GM18867 (cell line): ENCODE results near the gene IPO5.
"Not testable (repeated sequence)": the region's sequence is repeated elsewhere in the genome, so short reads cannot be mapped to it uniquely, and the experiment has no call there.

ENCODE experiments used
- ATAC-seq: cut with Tn5 transposase; IDR thresholded peaks from one replicate; pipeline ENCODE4 v1.9.1; 2021; ENCODE audit warnings: mild to moderate bottlenecking, moderate library complexity; ENCODE audit not compliant: unreplicated experiment

The IPO5 gene

DNA sequence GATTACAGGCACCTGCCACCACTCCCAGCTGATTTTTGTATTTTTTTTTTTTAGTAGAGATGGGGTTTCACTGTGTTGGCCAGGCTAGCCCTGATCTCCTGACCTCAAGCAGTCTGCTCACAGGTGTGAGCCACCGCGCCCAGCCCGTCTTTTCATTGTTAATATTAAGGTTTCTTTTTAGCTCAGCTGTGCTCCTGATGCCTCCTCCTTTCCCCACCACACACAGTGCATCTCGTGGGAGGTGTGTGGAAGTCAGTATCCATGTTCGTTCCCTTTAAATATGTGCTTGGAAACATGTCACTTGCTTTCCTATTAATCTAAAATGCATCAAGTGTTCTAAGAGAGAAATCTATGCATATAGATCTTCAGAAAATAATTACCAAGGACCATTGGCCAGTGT, 53.5 kb downstream of the IPO5 start:
- ATAC-seq, result no peak

- ATAC-seq, result no peak
Observed at GRCh38 chr13:98013241-98013640, 59.8 kb downstream of the IPO5 start.

- ATAC-seq, result no peak
Observed at GRCh38 chr13:98014766-98015165, 61.3 kb downstream of the IPO5 start.

- no peak for ATAC-seq
Observed at GRCh38 chr13:98018293-98018692, 64.8 kb downstream of the IPO5 start.

DNA sequence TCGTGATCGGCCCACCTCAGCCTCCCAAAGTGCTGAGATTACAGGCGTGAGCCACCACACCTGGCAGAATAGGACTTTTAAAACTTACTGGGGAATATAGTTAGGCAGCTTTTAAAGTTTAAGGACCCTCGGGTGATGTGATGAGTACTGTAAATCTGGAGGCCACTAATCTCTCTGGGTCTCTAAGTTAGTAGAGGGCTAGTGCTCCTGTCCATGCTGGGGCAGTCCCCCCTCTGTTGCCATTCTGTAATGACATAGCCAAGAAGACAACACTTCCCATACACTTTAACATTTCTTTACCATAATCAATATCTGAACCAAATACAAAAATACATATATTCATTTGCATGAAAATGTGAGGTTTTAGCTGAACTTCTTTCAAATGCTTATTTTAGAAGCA, 65.7 kb downstream of the IPO5 start:
- ATAC-seq, result no peak

DNA sequence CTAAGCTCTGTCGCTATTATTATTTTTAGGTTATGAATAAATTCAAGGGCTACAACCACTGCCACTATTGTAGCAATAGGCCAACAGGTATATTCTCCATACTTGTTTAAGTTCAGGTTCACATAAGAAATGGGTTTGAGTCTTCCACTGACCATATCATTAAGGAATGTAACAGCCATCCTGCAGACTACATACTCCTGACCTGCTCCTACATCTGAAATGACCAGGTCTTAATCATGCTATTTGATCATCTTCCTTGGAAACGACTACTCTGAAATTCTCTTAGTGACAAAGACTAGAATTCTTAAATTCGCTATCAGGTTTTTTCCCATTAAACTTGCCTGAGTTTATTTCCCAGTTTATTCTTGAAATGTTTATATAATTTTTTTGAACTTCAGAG, 66.8 kb downstream of the IPO5 start:
- no peak for ATAC-seq

DNA sequence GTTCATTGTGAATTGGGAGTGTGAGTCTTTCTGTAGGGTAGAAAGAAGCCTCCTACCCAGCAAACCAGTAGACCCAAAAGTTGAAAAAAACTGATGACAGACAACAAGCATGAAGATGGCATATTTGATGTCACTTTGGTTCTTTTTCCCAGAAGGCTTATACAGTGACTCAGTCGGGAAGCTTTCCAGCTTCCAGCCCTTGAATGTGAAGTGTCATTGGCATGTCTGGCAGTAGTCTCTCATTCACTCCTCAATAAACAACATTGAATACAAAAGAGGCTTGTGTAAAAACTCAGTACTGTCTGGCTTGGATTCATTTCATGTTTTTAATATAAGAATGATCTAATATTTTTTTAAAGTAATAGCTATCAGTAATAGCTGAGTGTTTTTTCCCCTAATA, 68.7 kb downstream of the IPO5 start:
- ATAC-seq, result no peak

DNA sequence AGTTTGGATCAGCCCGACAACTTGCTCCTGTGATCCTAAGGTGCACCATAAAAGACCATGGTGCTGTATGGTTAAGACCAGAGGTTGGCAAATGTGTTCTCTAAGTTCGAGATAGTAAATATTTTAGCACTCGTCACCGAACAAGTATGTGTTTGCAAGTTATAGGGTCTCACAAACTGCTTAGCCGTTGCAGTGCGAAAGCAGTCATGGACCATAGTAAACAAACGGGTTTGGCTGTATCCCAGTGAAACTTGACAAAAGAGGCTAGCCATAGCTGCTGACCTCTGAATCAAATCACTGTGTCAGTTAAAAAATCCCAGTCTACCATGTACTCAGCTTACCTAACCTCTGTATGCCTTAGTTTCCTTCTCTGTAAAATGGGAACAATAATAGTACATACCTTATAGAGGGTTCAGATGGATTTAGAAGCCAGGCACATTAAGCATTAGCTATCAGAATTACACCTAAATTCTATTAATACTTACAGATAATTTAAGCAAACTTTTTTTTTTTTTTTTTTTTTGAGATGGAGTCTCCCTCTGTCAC, 72.1 kb downstream of the IPO5 start:
- no peak for ATAC-seq

DNA sequence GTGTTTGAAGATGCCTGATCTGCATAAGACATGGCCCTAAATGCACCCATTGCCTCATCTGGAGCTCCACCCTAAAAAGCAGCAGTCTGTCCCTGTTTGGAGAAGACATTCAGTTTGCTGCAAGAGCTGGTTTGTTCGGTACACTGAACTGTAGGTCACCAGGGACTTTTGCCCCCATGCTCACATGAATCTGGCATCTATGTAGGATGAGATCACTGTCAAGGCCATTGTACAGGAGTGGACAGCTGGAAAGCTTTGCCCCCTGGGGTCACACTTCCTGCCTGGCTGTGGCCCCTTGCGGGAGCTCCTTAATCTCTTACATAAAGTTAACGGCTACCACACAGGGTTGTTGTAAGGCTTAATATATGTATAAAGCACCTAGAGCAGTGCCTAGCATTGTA, 73.0 kb downstream of the IPO5 start:
- ATAC-seq, result no peak

- ATAC-seq, result no peak
Observed at GRCh38 chr13:98032168-98032567, 78.7 kb downstream of the IPO5 start.

DNA sequence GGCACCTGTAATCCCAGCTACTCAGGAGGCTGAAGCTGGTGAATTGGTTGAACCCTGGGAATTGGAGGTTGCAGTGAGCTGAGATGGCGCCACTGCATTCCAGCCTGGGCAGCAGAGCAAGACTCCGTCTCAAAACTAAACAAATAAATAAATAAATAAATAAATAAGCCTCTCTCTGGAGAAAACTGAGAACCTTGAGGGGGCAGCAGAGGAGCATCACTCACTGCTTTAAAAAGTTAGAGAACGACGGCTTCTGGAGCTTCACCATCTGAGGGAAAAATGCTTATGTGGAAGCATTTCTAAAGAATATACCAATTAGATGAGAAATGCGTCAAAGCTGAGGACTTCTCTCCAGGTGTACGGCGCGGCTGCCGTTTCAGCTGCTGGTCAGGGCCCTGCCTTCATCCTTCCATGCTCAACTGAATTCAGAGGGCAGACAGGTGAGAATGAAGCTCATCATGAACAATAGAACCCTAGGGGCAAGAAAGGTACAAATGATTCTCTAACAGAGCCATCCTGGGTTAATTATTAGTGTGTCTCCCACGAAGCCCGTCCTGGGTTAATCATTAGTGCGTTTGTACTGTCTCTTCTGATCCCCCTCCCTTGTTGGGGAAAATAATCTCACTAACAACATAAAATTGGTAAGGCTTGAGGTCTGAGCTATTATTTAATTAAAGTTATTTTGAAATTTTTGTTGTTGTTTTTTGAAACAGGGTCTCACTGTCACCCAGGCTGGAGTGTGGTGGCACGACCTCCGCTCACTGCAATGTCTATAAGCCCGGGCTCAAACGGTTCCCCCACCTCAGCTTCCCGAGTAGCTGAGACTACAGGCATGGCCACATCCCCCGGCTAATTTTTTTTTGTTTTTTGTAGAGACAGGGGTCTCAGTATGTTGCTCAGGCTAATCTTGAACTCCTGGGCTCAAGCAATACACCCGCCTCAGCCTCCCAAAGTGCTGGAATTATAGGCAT, 80.1 kb downstream of the IPO5 start:
- ATAC-seq, result no peak

- ATAC-seq, result no peak
Observed at GRCh38 chr13:98035373-98035772, 81.9 kb downstream of the IPO5 start.

DNA sequence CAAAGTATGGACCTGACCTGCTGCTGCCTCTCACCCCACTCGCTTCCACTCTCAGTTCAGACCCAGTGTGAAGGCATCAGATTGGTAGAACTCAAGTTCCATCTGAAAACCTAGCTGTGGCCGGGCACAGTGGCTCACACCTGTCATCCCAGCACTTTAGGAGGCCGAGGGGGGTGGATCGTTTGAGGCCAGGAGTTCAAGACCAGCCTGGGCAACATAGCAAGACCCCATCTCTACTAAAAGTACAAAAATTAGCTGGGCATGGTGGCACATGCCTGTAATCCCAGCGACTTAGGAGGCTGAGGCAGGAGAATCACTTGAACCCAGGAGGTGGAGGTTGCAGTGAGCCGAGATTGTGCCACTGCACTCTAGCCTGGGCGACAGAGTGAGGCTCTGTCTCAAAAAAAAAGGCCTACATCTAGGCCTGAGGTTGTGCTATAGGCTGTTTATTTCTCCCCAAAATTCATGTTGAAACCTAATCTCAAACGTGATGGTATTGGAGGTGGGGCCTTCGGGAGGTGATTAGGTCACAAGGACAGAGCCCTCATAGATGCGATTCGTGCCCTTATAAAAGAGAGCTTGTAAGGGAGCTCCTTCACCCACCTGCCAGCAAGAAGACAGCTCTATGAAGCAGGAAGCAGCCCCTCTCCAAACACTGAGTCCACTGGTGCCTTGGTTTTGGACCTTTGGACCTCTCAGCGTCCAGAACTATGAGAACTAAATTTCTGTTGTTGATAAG, 83.3 kb downstream of the IPO5 start:
- ATAC-seq, result not testable (repeated sequence)

GRCh38 chr13:98039261-98039660, 85.8 kb downstream of the IPO5 start:
- ATAC-seq, result no peak

GRCh38 chr13:98039964-98040363, 86.5 kb downstream of the IPO5 start:
- no peak for ATAC-seq

GRCh38 chr13:98041081-98041820, 87.8 kb downstream of the IPO5 start:
- ATAC-seq, result no peak

DNA sequence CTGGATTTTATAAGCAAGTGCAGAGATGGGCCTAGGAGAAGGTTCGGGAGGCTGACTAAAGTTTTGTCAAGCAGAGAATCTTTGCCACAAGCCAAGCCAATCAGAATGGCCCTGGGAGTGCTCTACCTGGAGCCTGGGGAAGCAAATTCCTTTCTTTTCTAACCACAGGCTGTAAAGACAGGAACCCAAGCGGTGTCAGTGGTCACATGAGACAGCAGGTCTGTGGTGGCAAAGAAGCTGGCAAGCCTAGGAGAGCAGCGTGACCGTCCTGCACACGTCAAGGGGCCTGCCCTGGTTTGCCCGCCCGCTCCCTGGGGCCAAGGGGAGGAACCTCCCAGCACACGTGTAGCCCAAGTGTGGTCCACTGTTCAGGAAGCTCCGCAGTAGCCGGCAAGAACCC, 90.8 kb downstream of the IPO5 start:
- ATAC-seq, result no peak

- not testable (repeated sequence) for ATAC-seq
Observed at GRCh38 chr13:98047785-98048184, 94.3 kb downstream of the IPO5 start.

- ATAC-seq, result no peak
Observed at GRCh38 chr13:98048265-98048664, 94.8 kb downstream of the IPO5 start.

DNA sequence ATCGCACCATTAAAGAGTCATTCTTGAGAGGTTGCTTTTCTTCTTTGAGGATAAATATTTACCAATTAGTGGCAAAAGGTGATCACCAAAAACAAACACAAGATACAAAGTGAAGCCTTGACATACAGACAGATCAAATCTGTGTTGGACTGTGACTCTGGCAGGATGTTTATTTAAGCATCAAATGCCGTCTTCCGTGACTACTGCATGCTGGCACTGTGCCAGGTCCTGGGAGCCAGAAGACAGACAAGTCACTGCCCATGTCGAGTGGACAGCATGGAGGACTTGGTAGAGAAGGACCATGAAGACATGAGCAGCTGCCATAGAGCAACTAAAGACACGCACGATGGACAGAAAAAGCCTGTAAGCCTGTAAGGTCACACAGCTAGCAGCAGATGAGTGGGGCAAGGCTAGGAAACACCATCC, 96.6 kb downstream of the IPO5 start:
- ATAC-seq, result no peak

GRCh38 chr13:98052412-98052811, 98.9 kb downstream of the IPO5 start:
- ATAC-seq, result no peak
